ENCODE data around the gene IL10RB.

The IL10RB gene

DNA sequence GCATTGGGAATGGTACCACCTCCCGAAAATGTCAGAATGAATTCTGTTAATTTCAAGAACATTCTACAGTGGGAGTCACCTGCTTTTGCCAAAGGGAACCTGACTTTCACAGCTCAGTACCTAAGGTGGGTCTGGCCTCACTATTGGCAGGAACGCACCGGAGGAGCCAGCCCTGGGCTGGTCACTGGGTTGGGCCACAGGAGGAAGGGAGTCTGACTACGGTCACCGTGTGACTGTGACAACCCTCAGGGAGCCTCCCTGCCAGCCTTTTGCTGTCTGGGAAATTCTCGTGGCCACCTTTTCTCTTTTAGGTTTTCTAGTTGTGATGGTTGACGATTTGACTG is 2.2 kb downstream of the IL10RB start:
- no peak for DNase-seq

DNA sequence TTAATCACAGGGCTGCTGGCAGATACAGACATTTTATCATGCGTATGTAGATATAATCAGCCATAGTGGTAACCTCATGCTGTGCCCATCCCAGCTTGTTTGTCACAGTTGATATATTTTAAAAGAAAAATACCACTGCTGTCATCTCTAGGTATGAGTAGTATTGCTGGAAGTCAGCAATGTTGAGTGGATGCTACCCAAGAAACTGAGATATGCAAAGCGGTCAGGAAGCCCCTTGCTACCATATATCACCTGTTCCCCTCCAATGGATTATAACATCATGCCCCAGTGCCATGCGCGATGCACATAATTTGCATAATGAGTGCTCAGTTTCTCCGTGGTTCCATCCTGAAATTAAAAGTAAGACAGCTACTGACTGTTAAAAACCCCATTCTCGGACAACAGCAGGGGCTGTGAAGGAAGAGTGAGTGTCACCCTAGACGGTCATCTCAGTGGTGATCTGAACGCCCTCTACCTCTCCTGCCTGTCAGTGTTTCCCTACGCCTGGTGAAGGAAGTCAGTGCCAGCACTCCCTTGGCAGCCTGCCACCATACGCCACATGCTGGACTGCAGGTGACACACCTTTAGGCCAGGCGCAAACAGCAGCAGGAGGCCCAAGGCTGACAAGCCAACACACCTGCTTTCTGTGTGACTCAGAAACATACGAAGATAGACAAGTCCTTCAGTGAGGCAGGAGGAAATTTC is 2.7 kb downstream of the IL10RB start:
- no peak for DNase-seq

DNA sequence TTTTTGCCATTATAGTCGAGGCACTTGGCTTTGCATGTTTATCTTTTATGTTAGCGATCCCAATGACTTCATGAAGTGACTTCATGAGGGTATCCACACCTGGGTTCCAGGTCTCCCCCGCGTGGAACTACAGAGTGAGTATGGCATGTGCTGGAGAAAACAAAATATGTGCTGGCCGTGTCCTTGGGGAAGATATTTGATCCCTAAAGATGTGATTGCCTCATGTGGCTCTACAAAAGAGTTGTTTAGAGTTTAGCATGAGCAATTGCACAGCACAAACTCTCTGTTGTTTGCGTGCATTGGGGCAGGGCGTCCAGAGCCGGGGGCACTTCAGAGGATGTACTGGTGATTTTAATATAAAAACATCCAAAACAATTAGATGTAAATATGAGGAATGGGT is 4.8 kb downstream of the IL10RB start:
- DNase-seq = no peak

DNA sequence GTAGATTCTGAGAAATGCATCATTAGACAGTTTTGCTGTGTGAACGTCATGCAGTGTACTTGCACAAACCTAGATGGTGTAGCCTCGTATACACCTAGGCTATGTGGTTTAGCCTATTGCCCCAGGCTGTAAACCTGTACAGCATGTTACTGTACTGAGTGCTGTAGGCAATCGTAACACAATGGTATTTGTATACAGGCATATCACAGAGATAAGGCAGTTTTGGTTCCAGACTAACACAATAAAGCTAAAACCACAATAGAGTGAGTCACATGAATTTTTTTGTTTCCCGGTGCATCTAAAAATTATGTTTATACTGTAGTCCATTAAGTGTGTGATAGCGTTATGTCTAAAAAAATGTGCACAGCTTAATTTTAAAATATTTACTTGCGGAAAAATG is 6.9 kb downstream of the IL10RB start:
- no peak for DNase-seq

GRCh38 chr21:33278721-33279120 is 12.6 kb downstream of the IL10RB start:
- DNase-seq = no peak

DNA sequence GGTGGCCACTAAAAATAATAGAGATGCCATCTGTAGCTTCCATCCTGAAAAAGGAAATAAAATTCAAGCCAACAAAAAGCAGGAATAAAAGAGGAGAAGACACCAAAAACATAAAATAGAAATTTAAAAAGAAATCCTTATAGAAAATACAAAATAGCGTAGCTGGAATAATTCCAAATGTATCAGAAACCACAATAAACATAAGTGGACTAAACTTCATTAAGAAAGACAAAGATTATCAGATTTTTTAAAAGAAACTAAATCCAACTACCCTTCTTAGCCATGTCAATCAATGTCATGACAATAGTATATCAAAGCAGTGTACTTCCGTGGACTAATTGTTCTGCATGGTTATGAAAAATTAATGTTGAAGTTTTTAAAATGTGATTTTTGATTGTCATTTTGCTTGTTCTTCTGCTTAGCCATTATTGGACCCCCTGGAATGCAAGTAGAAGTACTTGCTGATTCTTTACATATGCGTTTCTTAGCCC is 13.2 kb downstream of the IL10RB start:
- DNase-seq = no peak

DNA sequence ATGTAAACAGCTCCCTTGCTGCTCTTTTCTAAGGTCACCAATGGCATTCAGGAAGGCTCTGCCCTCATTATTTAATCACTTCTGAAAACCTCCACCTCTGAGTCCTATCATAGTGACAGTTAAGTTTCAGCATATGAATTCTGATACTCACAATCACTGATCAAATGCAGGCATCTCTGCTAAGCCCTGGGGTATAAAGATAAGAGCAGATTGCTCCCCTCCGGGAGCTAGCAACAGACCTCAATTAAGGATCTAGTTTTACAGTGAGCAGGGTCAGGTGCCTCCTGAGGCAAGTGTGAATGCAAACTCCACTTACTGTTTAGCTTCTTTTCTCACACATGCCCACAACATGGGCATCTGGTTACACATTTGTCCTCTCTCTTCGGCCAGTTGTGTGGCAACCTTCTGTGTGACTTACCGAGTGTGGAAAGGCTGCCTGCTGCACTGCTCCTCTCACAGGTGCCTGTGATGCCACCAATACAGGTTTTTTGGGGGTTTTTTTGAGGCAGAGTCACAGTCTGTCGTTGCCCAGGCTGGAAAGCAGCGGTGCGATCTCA is 15.0 kb downstream of the IL10RB start:
- no peak for DNase-seq

DNA sequence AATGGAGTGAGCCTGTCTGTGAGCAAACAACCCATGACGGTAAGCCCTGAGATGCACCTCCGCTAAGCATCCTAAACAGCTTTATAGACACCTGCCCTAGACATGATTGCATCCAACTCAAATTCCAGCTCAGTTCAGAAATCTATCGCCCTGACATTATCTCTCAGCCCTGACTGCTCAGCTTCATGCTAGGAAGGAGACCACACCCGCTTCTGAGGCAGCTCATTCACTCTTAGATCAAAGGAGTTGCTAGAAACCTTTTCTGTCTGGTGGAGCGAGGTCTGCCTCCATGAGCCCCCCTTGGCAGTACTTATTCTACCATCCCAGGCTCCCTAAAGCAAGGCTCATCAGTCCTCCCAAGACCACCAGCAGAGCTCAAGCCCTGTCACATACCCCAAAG is 17.0 kb downstream of the IL10RB start:
- DNase-seq = no peak

- DNase-seq = no peak
These were observed 19.9 kb downstream of the IL10RB start for GRCh38 chr21:33286076-33286475.

DNA sequence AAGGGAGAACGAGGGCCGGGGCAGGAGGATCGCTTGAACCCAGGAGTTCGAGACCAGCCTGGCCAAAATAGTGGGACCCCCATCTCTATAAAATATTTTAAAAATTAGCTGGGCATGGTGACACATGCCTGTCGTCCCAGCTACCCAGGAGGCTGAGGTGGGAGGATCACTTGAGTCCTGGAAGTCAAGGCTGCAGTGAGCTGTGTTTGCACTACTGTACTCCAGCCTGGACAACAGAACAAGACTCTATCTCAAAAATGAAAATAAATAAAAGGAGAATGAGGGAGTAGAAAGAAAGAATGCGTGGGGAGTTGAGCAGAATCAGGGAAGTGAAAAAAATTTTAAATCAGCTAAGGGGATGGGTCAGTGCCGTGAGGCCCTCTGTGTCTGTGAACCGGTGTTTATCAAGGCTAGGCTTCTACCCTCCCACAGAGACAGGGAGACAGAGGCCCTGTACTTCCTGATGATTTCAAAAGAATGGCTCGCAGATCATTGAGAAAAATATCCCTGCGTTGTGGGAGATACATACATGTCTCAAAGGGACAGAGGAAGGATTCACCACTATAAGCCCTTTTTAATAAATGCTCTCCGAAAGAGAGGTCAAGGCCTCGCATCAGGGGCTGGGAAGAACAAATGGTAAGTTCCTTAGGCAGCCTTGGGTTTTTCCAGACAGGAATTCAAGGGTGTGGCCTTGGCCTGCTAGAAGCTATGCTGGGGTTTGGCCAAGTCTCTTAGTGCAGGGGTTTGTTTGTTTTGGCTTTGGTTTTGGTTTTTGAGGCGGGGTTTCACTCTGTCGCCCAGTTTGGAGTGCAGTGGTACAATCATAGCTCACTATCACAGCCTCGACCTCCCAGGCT is 20.7 kb downstream of the IL10RB start:
- DNase-seq = no peak

GRCh38 chr21:33289199-33289819 is 23.1 kb downstream of the IL10RB start:
- DNase-seq = no peak

- no peak for DNase-seq
These were observed 24.3 kb downstream of the IL10RB start for GRCh38 chr21:33290441-33290840.

DNA sequence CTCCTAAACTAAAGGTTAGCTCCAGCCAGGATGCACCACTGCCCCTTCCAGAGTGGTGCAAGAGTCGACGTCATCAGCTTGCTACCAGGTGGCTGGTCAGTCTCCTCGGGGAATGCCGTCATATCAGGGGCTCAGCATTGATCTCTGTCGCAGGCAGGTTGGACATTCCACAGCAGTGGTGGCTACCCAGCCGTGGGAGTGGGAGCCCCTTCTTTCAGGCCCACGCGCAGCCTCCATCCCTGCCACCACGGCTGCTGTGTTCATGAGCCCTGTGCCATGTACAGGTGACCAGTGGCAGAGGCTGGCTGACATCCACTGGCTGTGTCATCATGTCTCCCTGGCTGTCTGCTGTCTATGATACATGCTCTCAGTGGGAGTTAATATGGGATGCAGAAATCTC is 25.5 kb downstream of the IL10RB start:
- DNase-seq = no peak

DNA sequence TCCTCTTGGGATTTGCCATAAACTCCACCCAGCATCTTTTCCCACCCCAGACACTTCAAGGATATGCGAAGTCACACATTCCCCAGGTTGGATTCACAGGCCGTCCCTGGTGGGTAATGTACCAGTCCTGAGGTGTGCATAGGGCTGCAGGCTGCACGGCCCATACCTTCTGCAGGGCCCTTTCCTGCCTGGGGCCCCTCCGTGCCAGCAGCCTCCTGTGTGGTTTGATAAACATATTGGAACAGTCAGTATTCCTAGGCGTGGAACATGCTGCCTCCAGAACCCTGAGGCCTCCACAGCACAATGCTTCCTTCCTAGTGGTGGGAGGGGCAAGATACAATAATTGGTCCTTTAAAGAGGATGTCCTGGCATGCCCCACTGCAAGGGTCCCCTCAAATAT is 26.6 kb downstream of the IL10RB start:
- DNase-seq = no peak

GRCh38 chr21:33293136-33293535 is 27.0 kb downstream of the IL10RB start:
- no peak for DNase-seq

DNA sequence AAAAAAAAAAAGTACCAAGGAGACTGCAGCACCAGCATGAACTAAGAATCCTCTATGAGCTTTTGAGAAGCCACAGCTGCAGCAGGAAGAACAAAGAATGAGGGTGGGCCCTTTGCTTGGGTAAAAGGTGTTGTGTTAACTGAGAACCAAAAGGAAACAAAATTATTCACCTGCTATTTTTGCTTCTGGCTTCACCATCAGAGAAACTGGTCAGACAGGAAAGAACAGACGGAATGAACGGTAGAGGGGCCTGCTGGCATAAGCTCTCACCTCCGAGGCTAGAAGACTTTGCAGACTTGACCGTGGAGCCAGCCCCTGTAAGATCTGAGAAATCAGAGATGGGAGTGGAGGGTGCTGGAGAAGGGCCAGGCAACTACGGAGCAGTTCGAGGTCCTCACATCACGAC is 27.6 kb downstream of the IL10RB start:
- no peak for DNase-seq

DNA sequence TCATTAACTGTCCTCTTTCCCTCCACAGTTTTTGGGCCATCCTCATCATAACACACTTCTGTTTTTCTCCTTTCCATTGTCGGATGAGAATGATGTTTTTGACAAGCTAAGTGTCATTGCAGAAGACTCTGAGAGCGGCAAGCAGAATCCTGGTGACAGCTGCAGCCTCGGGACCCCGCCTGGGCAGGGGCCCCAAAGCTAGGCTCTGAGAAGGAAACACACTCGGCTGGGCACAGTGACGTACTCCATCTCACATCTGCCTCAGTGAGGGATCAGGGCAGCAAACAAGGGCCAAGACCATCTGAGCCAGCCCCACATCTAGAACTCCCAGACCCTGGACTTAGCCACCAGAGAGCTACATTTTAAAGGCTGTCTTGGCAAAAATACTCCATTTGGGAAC is 30.0 kb downstream of the IL10RB start:
- DNase-seq = no peak

DNA sequence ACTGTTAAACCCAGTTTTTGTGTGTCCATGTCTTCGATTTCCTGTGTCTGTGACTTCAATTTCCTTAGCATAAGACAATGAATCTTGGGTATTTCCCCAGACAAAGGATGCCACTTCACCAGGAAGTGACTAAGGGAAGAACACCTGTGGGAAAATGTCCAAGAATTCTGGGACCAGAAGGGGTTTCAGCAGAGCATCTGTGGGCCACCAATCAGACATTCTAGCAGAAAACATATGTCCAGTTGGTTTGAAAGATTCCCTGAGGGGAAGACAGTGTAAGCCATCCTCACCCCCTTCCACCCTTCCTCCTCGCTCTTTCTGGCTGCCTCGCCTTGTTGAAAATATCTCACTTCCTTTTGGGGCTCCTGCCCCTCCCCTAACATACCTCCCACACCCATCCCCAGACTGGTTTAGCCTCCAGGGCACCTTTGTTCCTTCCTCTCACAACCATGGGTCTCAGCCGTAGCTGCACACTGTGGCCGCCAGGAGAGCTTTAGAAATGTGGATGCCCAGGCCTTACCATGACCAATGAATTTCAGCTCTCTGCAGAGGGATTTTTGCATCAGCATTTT is 33.1 kb downstream of the IL10RB start:
- DNase-seq = peak; percentile 62 to 64

DNA sequence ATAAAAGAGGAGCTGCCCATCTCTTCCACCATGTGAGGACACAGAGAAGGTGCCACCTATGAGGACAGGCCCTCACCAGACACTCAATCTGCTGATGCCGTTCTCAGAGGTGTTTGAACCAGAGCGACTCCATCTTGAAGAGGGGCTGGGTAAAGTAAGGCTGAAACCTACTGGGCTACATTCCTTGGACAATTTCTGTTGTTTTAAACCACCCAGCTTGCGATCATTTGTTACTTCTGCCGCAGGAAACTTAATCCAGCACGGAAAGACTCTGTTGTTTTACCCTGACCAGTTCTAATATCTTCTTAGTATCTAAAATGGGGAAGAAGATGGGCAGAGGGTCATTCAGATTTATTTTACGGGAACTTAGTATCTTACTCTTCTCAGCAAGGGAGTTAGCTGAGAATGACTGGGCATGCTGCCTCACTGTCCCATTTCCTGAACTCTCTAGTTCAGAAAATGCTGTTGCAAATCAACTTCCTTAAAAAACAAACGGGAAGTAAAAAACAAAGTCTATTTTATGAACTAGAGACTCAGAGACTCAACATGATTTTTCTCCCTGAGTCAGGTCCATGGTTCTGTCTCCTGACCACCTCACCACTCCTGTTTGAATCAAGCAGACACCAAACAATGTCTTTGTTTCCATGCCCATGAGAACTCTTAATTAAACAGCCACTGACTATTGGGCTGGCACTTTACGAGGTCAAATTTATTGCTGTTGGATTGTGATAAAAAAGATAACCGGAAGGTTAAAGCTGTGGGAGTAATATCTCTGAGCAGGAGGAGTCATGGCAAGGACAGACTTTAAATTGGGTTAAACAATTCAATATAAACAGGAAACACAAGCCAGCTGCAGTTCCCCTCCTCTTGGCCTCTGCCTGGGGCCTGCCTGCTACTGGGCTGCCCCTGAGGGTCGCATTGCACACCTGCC is 34.8 kb downstream of the IL10RB start:
- peak; percentile 95 to 96 for DNase-seq

- DNase-seq = no peak
These were observed 35.5 kb downstream of the IL10RB start for GRCh38 chr21:33301632-33302002.

GRCh38 chr21:33302055-33302454 is 35.9 kb downstream of the IL10RB start:
- no peak for DNase-seq

DNA sequence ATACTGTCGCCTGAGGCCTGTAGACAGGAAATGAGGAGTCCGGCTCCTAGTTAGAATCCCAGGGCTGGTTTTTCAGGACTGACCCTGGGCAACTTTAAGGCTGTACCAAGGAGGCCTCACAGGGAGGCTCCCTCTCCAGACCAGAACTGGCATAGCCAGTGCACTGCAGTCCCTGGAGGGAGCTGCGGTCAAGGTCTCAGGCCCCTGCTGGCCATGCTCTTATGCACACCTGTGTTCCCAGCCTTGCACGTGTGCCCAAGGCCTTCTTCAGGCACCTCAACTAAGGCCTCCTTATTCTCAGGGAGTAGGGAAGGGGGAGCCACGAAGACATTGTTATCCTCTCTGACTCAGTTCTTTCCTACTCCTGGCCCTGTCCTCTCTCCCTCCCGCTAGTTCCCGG is 36.6 kb downstream of the IL10RB start:
- DNase-seq = no peak

All from AML-193 (cell line).